HG02840 (cell line): ENCODE measurements around the gene INHA.

Source experiments
- ATAC-seq: cut with Tn5 transposase; IDR thresholded peaks from one replicate; pipeline ENCODE4 v1.9.1; 2021; ENCODE audit warnings: mild to moderate bottlenecking, moderate library complexity, moderate number of reproducible peaks; ENCODE audit not compliant: unreplicated experiment, low FRiP score

INHA gene, protein sequence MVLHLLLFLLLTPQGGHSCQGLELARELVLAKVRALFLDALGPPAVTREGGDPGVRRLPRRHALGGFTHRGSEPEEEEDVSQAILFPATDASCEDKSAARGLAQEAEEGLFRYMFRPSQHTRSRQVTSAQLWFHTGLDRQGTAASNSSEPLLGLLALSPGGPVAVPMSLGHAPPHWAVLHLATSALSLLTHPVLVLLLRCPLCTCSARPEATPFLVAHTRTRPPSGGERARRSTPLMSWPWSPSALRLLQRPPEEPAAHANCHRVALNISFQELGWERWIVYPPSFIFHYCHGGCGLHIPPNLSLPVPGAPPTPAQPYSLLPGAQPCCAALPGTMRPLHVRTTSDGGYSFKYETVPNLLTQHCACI

DNA sequence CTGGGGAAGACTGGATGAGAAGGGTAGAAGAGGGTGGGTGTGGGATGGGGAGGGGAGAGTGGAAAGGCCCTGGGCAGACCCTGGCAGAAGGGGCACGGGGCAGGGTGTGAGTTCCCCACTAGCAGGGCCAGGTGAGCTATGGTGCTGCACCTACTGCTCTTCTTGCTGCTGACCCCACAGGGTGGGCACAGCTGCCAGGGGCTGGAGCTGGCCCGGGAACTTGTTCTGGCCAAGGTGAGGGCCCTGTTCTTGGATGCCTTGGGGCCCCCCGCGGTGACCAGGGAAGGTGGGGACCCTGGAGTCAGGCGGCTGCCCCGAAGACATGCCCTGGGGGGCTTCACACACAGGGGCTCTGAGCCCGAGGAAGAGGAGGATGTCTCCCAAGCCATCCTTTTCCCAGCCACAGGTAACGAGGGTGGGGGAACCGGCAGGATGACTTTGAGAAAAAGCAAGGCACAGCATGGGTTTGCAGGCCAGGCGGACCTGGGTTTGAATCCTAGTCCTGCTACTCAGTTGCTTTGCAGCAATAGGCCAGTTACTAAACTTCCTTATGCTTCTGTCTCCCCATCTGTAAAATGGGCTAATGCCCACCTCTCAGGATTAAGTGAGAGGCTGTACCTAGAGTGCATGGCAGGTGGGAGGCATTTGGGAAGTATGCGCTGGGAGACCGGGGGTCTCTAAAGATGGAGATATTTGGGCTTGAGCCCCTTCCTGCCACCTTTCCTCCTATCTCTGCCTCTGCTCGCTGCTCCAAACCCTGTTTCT is at the start of gene INHA:
Gene INHA, plus strand, starts transcription at position 74 of the 765 bp plus-strand sequence. Its CDS starts 65 bp downstream, at position 139.
- no peak for ATAC-seq

DNA sequence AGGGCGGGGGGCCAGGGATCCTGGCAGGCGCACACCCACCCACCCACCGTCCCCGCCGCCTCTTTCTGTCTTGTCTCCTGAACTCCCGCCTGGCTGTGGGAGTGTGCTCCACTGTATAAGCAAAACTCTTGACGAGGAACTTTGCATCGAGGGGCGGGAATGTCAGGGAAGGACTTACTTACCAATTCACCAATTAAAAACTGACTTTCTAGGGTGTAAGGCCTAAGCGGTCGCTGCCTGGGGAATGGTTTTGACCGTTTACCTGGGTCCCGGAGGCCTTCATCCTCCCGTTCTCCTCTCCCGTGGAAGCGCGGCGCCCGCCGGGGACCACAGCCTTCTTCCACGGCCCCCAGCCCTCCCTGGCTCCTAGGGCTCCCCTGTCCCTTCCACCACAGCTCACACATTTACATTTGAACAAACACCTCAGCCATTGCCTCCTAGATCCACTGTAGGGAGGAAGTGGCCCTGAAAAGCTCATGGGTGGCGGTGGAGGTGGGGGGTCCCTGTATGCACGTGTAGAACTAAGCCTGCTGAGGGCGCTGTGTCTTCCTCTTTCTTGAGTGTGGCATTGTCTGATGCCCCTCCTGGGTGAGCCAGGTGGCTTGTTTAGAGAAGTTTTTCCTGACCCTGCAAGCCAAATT is 49.0 kb upstream of the INHA start:
- ATAC-seq: no peak

DNA sequence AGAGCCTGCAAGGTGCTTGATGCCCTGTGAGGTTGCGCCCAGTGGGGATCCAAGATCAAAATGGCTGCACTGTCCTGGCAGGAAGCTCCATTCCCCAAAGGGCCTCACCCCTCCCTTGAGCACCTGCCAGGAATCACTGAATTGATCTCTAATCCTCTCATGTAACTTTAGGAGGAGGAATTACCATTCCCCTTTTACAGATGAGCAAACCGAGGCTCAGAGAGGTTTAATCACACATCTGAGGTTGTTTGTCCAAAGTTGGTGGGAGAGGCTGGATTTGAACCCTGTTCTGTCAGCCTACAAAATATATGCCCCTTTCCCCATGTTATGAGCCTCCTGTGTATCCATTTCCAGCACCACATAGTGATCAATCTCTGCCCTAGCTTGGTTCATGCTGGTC is 47.3 kb upstream of the INHA start:
- ATAC-seq: no peak

DNA sequence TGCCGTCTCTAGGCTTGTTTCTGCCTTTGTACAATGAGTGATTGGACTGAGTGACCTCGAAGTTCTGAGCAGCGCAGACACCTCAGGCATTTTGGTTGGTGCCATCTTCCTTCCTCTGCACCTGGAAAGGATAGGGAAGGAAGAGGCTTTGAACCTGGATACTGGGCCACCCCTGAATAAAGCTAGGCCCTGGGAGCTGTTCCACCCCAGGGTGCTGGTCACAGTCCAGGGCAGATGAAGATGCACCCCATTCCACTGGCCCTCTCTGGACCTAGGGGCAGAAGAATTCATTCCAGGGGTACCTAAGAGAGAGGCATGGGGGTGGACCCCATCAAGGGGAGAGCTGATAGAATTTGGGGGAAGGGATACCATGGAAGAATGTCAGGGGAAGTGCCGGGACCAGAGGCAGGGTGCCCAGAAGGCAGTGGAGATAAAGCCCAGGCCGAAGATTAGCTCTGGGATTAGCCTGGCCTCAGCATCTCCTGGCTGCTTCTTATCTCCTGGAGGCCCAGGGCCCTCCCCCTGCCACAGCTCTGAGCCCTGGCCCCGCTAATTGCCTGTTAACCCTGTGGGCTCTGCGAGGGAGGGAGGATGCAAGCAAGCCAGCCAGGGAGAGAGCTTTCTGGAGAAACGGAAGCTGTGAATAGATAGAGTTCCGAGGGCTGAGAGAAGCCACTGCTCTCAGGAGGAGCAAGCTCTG is 46.4 kb upstream of the INHA start:
- ATAC-seq: no peak

DNA sequence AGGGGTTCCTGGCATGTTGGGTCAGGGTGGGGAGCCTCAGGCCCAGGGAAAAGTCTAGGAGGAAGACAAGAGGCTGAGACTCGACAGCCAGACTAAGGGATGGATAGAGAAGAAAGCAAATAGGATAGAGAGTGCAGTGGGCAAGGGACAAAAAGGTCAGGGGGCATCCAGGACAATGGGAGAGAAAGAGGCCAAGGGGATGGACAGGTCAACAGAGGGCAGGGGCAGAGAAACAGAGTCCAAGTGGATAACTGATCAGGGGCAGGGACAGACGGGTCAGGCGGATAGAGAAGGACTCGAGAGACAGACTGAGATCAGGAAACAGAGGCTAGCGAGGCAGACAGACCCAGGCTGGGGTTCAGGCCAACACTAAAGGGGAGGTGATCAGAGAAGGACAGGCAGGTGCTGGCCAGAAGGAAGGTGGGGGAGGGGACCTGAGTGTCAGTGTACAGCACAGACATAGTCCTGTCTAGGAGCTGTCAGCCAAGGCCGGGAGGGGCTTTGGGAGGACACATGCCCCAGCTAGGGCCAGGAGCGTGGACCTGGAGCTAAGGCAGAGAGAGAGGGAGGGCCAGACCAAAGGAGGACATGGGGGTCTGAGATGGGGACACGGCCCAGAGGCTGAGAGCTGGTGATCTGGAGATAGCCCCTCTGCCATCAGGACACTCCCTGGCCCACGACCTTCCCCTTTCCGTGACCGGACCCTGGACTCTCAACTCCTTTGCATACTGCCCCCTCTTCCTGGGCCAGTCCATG is 45.6 kb upstream of the INHA start:
- ATAC-seq: no peak

DNA sequence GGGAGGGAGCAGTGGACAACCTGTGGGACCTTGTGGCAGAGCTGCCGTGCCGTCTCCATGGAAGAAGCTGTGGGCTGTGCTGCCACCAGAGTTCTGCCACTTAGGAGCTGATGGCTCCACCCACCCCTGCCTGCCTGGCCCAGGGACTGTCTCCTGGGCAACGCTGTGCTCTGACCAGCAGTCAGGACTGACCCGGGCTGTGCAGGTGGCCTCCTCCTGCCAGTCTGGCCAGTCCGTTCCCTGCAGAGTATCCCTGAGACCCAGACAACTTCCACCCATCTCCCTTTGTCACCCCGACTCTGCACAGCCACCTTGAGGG is 45.1 kb upstream of the INHA start:
- ATAC-seq: no peak

DNA sequence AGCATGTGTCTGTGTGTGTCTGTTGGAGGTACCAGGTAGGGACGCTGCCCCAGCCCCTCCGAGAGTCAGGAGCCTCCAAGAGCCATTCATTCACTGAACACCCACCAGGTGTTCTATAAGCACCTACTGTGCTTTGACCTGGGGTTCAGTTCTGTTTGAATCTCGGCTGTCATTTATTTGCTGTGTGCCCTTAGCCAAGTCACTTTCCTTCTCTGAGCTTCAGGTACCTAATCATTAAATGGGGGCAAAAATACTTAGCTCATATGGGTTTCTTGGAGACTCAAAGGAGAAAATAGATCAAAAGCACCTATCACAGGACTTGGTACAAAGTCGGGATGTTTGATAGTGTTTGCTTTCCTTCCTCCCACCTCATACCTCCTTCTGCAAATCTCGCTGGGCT is 44.6 kb upstream of the INHA start:
- ATAC-seq: no peak

DNA sequence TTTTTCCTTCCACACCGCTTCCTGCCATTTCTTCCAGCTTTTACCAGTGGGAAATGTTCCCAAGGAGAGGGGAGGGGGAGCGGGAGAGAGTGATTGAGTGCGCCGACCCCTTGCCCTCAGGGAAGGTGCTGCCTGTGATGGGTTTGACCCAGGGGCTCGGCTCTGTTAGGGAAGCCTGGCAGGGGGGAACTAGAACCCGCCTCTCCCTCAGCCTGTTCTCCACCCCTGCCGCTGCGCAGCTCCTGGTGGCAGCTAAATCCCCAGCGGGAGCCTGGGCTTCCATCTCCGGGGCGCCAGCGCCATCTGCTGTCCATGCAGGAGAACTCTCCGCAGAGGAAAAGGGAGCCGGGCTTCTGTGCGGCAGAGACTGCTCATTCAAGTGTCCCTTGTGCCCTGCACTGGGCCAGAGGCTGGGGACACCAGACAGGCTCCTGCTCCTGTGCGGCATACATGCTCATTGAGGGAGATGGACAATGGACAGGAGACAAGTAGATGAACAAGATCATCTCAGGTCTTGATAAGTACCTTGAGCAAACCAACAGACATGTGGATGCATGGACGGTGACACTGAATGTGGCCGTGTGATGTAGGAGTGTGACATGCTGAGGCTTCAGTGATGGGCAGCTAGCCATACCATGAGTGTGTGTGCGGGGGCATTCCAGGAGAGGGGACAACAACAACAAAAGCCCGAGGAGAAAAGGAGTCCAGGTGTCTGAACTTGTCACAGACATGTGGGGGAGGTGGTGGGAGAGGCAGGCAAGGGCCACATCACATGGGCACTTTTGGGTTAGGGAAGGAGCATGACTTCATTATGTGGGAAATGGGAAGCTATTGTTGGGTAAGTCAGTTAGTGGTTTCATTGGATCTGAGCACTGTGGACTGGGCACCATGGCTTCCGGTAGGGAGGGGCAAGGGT is 41.8 kb upstream of the INHA start:
- ATAC-seq: peak; percentile 73

DNA sequence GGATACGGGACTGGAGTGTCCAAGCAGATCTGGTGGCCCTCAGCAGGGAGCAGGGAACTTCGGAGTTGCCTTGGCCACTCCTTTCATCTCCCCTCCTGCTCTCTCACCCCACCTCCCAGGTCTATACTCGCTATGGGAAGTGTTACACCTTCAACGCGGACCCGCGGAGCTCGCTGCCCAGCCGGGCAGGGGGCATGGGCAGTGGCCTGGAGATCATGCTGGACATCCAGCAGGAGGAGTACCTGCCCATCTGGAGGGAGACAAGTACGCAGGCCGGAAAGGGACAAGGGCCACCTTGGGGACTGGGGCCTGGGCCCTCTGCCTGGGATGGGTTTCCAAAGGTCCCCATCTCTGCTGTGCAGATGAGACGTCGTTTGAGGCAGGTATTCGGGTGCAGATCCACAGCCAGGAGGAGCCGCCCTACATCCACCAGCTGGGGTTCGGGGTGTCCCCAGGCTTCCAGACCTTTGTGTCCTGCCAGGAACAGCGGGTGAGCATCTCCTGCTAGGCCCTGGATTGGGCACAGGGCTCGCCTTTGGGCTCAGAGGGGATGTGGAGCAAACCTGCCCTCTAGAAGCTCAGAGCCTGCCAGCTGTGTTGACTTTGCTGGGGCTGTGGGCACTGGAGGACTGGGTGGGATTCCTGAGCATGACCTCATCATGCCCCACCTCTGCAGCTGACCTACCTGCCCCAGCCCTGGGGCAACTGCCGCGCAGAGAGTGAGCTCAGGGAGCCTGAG is 40.3 kb upstream of the INHA start:
- ATAC-seq: no peak

DNA sequence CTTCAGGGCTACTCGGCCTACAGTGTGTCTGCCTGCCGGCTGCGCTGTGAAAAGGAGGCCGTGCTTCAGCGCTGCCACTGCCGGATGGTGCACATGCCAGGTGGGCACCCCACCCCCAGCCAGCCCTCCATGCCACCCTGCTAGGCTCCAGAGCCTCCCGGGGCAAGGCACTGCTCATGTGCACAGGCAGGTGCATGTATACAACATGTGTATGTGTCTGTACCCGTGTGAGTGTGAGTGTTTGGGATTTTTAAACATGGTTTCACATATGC is 39.8 kb upstream of the INHA start:
- ATAC-seq: no peak

DNA sequence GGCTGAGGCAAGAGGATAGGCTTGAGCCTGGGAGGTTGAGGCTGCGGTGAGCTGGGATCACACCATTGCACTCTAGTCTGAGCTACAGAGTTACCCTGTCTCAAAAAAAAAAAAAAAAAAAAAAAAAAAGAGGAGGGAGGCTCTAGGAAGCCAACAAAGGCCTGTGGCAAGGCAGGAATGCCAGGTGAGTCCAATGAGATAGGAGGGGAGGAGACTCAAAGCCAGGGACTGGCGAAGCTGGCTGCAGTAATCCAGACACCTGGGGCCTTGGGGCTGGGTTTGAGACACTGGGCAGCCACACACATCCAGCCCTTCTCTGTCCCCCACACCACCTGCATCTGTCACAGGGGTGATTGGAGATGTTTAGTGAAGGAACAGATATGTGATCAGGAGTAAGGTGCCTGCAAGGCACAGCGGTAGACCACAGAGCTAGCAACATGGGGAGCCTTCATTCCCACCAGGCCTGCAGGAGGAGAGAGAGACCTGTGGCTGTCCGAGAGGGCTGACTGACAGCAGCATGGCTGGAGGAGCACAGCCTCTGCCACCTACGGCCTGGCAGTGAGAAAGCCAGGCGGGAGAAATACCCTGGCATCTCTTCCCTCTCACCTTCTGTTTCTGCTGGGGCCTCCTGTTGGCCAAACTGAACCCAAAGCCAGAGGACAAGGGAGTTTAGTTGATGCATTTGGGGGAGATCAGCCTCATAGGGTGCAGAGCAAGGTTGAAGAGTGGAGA is 38.0 kb upstream of the INHA start:
- ATAC-seq: no peak

DNA sequence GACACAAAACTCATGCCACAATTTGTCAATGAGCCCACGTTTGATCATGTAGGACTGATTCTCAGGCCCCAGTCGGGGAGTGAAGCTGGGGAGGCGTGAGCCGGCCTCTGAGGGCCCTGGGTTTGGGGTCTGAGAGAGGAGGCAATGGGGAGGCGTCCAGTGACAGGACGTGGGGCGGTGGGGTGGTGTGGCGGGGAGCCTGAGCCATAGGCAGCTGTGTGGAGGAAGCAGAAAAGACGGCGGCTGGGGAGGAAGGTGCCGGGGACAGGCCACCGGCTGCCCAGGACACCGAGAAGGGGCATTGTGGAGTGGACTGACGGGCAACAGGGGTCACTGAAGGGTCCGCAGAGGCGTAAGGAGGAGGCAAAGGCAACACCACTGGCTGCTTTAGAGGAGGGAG is 35.7 kb upstream of the INHA start:
- no peak for ATAC-seq

DNA sequence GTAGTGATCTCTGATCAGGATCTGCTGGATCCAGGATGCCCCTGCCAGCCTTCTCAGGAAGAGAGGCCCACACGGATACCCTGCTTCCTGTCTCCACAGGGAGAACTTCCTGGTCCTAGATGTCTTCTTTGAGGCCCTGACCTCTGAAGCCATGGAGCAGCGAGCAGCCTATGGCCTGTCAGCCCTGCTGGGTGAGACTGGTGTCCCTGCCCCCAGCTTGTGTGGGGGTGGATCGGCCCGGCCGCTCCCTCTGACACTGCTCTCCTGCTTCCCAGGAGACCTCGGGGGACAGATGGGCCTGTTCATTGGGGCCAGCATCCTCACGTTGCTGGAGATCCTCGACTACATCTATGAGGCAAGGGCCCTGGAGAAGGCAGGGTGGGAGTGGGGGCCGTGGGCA is 35.1 kb upstream of the INHA start:
- no peak for ATAC-seq

DNA sequence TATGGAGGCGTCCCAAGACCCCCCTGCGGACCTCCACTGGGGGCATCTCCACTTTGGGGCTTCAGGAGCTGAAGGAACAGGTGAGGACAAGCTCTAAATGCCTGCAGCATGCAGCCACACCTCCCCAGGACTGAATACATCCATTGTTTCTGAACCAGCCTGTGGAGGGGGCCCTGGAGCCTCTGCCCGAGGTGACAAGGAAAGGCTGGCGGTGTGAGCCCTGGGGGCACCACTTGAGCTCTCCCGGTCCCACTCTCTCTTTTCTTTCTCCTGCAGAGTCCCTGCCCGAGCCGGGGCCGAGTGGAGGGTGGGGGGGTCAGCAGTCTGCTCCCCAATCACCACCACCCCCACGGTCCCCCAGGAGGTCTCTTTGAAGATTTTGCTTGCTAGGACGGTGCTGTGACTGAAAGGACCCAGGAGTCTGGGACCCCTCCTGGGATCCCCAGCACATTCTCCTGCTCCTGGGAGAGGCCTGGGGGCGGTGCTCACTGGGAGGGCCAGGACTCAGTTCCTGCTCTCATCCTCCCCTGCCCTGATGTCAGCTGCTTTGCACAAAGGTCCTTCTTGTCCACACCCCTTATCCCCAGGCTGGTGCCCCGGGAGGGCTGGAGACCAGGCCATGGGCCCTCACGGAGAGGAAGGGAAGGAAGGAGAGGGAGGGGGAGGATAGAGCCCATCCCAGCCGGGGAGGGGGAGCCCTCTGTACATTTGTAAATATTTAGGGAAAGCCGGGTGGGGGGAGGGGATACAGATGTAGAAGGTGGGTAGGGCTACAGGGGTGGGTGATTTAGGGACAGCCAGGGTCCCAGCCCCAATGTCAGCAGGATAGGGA is 34.2 kb upstream of the INHA start:
- ATAC-seq: no peak

DNA sequence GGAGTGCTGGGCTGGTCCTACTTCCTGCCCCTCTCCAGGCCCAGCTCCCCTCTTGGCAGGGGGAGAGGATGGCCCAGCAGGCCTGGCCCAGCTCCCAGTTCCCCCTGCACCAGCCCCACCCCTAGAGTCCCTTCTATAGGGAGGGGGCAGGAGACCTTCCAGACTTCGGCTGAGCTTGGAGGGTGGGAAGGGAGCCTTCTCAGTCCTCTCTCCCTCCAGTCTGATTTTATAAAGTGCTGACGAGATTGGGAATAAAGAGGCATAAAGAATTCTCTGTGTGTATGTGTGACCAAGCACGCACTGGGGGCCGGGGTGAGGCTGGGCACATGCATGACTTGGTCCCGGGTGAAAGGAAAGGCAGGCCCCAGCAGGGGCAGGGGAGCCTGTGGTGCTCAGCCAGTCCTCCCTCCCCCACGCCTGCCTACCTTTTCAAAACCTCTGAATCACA is 33.6 kb upstream of the INHA start:
- ATAC-seq: no peak

DNA sequence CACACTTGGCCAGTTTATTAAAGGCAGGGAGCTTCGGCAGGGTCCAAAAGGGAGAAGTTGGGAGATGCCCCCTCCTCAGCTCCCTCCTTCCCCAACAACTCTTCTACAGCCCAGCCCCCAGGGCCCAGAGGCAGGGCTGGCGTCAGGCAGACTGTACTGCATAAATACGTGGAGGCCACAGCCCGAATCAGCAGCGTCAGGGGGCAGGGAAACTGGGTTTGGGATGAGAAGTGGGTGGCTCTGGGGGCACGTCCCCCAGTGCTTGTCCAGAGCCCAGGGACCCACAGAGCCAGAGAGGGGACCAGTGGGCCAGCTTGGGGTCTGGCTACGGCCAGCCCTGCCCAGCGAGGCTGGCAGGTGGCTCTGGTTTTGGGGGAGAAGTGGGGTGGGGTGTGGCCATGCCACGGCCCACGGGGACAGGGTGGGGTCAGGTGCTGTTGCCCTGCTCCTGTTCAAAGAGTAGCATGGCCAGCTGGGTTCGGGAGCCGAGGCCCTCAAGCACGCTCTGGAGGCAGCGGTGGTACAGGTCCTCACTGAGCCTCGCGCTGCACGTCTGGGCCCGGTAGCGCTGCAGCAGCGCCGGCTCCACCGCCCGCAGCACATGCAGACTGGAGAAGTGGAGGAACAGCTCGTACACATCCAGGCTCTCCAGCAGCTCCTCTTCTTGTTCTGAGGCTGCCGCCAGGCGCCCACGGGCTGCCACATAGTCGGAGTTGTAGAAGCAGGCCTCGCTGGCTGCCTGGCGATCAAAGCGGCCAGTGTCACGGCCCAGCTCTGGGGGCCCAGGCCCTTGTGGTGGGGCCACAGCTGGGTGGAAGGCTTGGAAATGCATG is 32.9 kb upstream of the INHA start:
- ATAC-seq: no peak
